PC-3 (cell line): ENCODE results near the gene ZNF716. TPM values are rescaled to one million over a fixed set of nuclear protein-coding genes. Genes with fewer than 3 reads are reported as not detected.

Experiments used
- ATAC-seq: fragments of 200-7000 bp; cut with Tn5 transposase; 2 replicates; pipeline ENCODE4 v1.9.1; 2020; ENCODE audit warnings: mild to moderate bottlenecking, moderate library complexity
- BruUV-seq: library from RNA; stranded (reverse); fragments of 400-500 nt; replicated peaks from 2 replicates; lab custom pipeline; 2021; lab: Mats Ljungman, UMichigan
- CTCF ChIA-PET: fragments of 300-600 bp; sonication (Branson Sonifier 250); formaldehyde crosslinking; loops from one replicate; lab custom pipeline; 2022; ENCODE audit warnings: antibody characterized with exemption; lab: Charles Lee
- POLR2A ChIA-PET: fragments of 300-600 bp; sonication (Branson Sonifier 250); formaldehyde crosslinking; loops from one replicate; lab custom pipeline; 2022; ENCODE audit warnings: antibody characterized with exemption; ENCODE audit not compliant: unreplicated experiment; lab: Charles Lee
- DNase-seq: peaks from one replicate; pipeline ENCODE4 v3.0.0-alpha.2; 2015
- H2AFZ ChIP-seq: fragments of 300-600 bp; sonication (generic); 2 replicates; pipeline ENCODE4 v1.6.0; 2016; ENCODE audit warnings: antibody characterized with exemption, low read length
- H3F3A ChIP-seq: fragments of 300-600 bp; sonication (generic); one replicate; pipeline ENCODE4 v1.6.0; 2017; ENCODE audit warnings: antibody characterized with exemption, low read length, control low read depth, mild to moderate bottlenecking; ENCODE audit not compliant: unreplicated experiment
- H3K27ac ChIP-seq: fragments of 300-600 bp; sonication (generic); 2 replicates; pipeline ENCODE4 v1.5.1; 2016; ENCODE audit warnings: mild to moderate bottlenecking, low read length
- H3K27me3 ChIP-seq: fragments of 300-600 bp; sonication (generic); 2 replicates; pipeline ENCODE4 v1.6.1; 2016; ENCODE audit warnings: low read length, mixed read lengths
- H3K36me3 ChIP-seq: fragments of 300-600 bp; sonication (generic); 2 replicates; pipeline ENCODE4 v1.6.1; 2016; ENCODE audit warnings: low read depth, mixed run types, low read length, mixed read lengths
- H3K4me1 ChIP-seq: fragments of 300-600 bp; sonication (generic); 2 replicates; pipeline ENCODE4 v1.5.1; 2016; ENCODE audit warnings: low read length; ENCODE audit not compliant: insufficient read depth
- H3K4me2 ChIP-seq: fragments of 300-600 bp; sonication (generic); 2 replicates; pipeline ENCODE4 v1.6.0; 2016; ENCODE audit warnings: low read length
- H3K4me3 ChIP-seq: fragments of 300-600 bp; sonication (generic); 2 replicates; pipeline ENCODE4 v1.5.1; 2016; ENCODE audit warnings: mild to moderate bottlenecking, low read length, mixed read lengths
- H3K79me2 ChIP-seq: fragments of 300-600 bp; sonication (generic); 2 replicates; pipeline ENCODE4 v1.6.1; 2017; ENCODE audit warnings: low read length, mixed read lengths
- H3K9ac ChIP-seq: fragments of 300-600 bp; sonication (generic); 2 replicates; pipeline ENCODE4 v1.6.0; 2016; ENCODE audit warnings: mild to moderate bottlenecking, low read length
- H3K9me2 ChIP-seq: fragments of 300-600 bp; sonication (generic); replicated peaks from 2 replicates; pipeline ENCODE4 v1.6.1; 2016; ENCODE audit warnings: mixed run types, low read length, mixed read lengths
- H3K9me3 ChIP-seq: fragments of 300-600 bp; sonication (generic); 2 replicates; pipeline ENCODE4 v1.6.1; 2016; ENCODE audit warnings: low read length, mixed read lengths
- H4K20me1 ChIP-seq: fragments of 300-600 bp; sonication (generic); 2 replicates; pipeline ENCODE4 v1.6.1; 2016; ENCODE audit warnings: low read length, mixed read lengths
- EZH2 ChIP-seq: fragments of 300-600 bp; sonication (generic); IDR thresholded peaks from one replicate; pipeline ENCODE4 v1.6.1; 2017; ENCODE audit warnings: antibody characterized with exemption, mild to moderate bottlenecking, low read length; ENCODE audit not compliant: unreplicated experiment
- EZH2phosphoT487 ChIP-seq: fragments of 300-600 bp; sonication (generic); IDR thresholded peaks from 2 replicates; pipeline ENCODE4 v1.6.1; 2018; ENCODE audit warnings: mild to moderate bottlenecking, antibody characterized with exemption, low read length, borderline replicate concordance
- intact Hi-C: fragments of 100-400 bp; cut with micrococcal nuclease; formaldehyde crosslinking; loops from 2 replicates; pipeline ENCODE4 v1.9.0; 2023
- total RNA-seq: library from RNA; depleted of rRNA; stranded (reverse); fragments of >200 nt; gene quantifications from 2 replicates; pipeline ENCODE4 v1.2.3, GENCODE V29; 2014
- TF ChIP-seq, protein P1 (sequence below): fragments of 300-600 bp; sonication (generic); conservative IDR thresholded peaks from 2 replicates; pipeline ENCODE4 v1.5.1; 2017; ENCODE audit warnings: antibody characterized with exemption, low read depth, mild to moderate bottlenecking, low read length

Gene ZNF716
- total RNA-seq, 1 experiment from 2014 or later = not detected

GRCh38 chr7:57403601-57404342 lies 46.2 kb upstream of the ZNF716 start:
- ChIA-PET POLR2A (no interaction called here), CTCF (no interaction called here)
- ATAC-seq (no peak), DNase-seq (peak; percentile 28)
- Histone ChIP-seq H3K79me2 (no peaks in the 10 kb centered on the region), H4K20me1 (no peaks in the 10 kb centered on the region), H3F3A (no peaks in the 10 kb centered on the region), H3K27me3 (no peaks in the 10 kb centered on the region), H3K4me3 (peak overlapping the region; percentile 60), H3K36me3 (no peaks in the 10 kb centered on the region), H3K4me2 (peak overlapping the region; percentile 41; the same call in 1 of the 2 replicates), H2AFZ (peak overlapping the region; percentile 67), H3K27ac (no peak overlapping the region), H3K9me3 (no peaks in the 10 kb centered on the region), H3K9ac (no peak overlapping the region), H3K4me1 (no peaks in the 10 kb centered on the region), H3K9me2 (no peaks in the 10 kb centered on the region)
- TF ChIP-seq EZH2 = no peak
- no peak for TF ChIP-seq EZH2phosphoT487
- TF ChIP-seq, protein P1, sequence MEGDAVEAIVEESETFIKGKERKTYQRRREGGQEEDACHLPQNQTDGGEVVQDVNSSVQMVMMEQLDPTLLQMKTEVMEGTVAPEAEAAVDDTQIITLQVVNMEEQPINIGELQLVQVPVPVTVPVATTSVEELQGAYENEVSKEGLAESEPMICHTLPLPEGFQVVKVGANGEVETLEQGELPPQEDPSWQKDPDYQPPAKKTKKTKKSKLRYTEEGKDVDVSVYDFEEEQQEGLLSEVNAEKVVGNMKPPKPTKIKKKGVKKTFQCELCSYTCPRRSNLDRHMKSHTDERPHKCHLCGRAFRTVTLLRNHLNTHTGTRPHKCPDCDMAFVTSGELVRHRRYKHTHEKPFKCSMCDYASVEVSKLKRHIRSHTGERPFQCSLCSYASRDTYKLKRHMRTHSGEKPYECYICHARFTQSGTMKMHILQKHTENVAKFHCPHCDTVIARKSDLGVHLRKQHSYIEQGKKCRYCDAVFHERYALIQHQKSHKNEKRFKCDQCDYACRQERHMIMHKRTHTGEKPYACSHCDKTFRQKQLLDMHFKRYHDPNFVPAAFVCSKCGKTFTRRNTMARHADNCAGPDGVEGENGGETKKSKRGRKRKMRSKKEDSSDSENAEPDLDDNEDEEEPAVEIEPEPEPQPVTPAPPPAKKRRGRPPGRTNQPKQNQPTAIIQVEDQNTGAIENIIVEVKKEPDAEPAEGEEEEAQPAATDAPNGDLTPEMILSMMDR = no peak
- BruUV-seq = no TSS peak
- intact Hi-C loops = no loop called here

DNA sequence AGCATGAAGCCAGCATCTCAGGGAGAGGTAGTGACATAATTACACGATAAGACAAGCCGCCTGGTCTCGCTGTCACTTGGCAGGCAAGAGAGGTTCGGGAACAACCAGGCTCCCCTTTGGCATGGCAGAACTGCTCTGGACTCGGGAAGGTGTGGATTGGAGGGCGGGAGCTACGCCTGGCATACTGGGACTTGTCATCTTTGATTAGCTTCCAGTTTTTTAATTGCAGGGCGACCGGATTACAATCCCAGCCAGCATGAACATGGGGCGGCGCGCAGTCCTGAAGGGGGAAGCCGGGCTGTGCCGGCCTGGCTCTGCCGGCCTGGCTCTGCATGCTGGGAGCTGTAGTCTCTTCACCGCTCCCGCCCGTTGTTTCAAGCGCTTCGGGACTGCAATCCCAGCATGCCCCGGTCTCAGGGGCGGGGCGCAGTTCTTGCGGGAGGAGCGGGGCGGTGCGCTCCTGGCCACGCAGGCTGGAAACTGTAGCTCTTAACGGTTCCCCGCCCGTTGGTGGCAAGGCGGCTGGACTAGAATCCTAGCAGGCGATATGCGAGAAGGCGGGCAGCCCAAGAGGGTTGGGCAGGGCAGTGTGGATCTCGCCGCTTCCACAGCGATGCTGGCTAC lies 45.5 kb upstream of the ZNF716 start:
- POLR2A ChIA-PET = no interaction called here
- ATAC-seq (no peak), DNase-seq (peak; percentile 52)
- no peak overlapping the region for H3K9ac ChIP-seq
- no TSS peak for BruUV-seq
- H4K20me1 ChIP-seq = no peaks in the 10 kb centered on the region
- TF ChIP-seq EZH2 (no peak), EZH2phosphoT487 (no peak)
- TF ChIP-seq, protein P1 = no peak
- peak overlapping the region; percentile 41; the same call in 1 of the 2 replicates for H3K4me2 ChIP-seq
- H3K9me2 ChIP-seq = no peaks in the 10 kb centered on the region
- H3K4me3 ChIP-seq = peak overlapping the region; percentile 60
- H3K9me3 ChIP-seq = no peaks in the 10 kb centered on the region
- no peaks in the 10 kb centered on the region for H3K27me3 ChIP-seq
- no peak overlapping the region for H3K27ac ChIP-seq
- no peaks in the 10 kb centered on the region for H3K4me1 ChIP-seq
- CTCF ChIA-PET = no interaction called here
- intact Hi-C loops = no loop called here
- no peaks in the 10 kb centered on the region for H3F3A ChIP-seq
- no peaks in the 10 kb centered on the region for H3K36me3 ChIP-seq
- peak overlapping the region; percentile 67 for H2AFZ ChIP-seq
- H3K79me2 ChIP-seq = no peaks in the 10 kb centered on the region

DNA sequence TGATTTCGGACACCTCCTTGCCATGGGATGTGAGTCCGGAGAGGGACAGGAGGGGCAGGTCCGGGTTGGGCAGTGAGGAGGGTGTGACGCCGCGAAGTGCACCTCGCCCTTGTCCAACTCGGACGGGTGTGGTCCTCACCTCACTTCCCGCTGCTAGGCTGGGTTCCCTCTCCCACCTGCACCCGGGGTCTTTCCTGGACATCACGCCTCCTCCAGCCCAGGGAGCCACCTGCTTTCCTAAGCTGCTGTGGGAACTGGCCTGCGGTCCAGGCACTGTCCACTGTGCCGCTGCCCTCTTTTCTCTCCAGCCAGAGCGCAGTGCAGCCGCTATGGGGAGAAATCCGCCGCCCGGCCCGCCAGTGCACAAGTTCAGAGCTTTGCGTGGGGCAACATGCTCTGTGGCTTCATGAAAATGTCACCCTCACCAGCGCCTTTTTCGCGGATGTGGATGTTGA lies 45.0 kb upstream of the ZNF716 start:
- no peak overlapping the region for H3K9ac ChIP-seq
- intact Hi-C loops = no loop called here
- peak overlapping the region; percentile 41; the same call in 1 of the 2 replicates for H3K4me2 ChIP-seq
- H4K20me1 ChIP-seq = no peaks in the 10 kb centered on the region
- no TSS peak for BruUV-seq
- peak overlapping the region; percentile 35; the same call in 1 of the 2 replicates for H3K4me3 ChIP-seq
- no peaks in the 10 kb centered on the region for H3K36me3 ChIP-seq
- H3K27me3 ChIP-seq = no peaks in the 10 kb centered on the region
- no peaks in the 10 kb centered on the region for H3K79me2 ChIP-seq
- no peaks in the 10 kb centered on the region for H3F3A ChIP-seq
- no peak for DNase-seq
- no peak for ATAC-seq
- H2AFZ ChIP-seq = no peak overlapping the region
- POLR2A ChIA-PET = no interaction called here
- H3K27ac ChIP-seq = no peak overlapping the region
- CTCF ChIA-PET = no interaction called here
- no peaks in the 10 kb centered on the region for H3K9me3 ChIP-seq
- no peaks in the 10 kb centered on the region for H3K9me2 ChIP-seq
- TF ChIP-seq EZH2phosphoT487 (no peak), EZH2 (no peak)
- TF ChIP-seq, protein P1 = no peak
- H3K4me1 ChIP-seq = no peaks in the 10 kb centered on the region
